ENCODE results near the gene CNST.
"Not testable (repeated sequence)": the region's sequence is repeated elsewhere in the genome, so short reads cannot be mapped to it uniquely, and the experiment has no call there.

CNST gene

DNA sequence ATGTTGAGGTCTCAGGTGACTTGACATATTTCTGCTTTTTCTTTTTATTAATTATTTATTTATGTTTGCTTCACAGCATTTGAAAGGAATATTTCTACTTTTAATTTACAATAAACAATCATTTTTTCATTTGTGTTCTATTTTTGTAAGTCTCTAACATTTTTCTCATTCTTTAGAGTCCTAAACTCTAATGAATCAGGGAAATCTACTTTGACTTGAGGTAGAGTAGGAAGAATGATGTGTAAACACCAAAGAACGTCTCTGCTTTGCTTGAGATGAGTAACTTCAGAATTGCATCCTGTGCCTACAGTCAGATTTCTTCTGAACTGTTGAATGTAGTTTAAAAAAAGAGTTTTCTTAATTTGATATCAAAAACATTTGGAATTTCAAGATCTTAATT, 65.2 kb downstream of the CNST start:
- no peak for DNase-seq

DNA sequence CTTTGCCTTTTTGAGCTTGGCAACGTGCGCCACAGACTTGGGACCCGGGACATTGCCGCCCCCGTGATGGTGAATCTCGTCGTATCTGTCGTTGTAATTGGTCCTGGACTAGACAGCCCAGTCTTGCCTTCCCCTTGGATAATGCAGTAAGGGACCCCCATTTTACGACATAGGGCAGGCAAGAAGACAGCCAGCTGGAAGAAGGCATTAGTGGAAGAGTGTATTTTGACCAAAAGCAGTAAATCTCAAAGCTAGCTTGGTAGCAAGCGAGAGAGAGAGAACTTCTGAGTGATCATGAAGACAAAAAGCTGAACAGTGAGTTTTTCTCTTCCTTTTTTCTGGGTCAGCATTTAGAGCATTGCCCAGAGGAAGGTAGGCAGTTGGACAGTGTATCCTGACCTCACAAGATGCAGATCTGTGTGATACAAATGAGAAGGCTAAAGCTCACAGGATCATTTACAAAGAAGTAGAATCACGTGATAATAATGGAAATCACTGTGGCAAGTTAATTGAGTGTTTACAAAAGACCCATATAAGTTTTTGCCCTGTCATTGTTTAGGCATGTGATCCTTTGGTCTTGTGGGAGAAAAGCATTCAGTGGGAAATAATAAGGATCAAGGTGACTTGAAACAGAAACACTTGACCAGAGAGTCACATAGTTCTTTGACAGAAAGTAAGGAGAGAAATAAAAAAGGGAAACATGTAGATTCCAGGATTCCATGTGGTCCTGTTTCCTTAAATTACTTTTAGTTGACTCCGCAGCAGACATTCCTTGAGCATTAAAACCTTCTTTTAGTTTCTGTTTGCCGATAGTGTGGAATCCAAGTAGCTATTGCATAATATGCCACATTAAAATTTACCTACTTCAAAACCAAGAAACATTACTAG, 66.3 kb downstream of the CNST start:
- no peak for DNase-seq

DNA sequence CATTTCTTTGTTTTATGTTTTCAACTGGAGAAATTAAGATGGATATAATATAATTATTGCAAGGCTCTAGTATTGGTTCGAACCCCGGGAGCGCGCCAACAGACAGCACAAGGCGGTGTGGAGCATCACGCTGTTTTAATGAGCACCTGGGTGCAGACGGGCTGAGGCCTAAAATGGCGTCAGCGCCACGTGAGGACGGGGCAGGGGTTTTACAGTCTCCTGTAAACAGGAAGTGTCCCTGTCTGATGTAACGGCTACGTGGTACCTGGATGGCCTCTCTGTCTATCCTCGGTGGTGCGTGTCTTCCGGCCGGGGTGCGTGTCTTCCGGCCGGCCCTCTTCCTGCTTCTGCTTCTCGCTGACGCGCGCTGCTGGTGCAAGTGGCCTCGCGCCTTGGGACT, 68.4 kb downstream of the CNST start:
- not testable (repeated sequence) for DNase-seq

DNA sequence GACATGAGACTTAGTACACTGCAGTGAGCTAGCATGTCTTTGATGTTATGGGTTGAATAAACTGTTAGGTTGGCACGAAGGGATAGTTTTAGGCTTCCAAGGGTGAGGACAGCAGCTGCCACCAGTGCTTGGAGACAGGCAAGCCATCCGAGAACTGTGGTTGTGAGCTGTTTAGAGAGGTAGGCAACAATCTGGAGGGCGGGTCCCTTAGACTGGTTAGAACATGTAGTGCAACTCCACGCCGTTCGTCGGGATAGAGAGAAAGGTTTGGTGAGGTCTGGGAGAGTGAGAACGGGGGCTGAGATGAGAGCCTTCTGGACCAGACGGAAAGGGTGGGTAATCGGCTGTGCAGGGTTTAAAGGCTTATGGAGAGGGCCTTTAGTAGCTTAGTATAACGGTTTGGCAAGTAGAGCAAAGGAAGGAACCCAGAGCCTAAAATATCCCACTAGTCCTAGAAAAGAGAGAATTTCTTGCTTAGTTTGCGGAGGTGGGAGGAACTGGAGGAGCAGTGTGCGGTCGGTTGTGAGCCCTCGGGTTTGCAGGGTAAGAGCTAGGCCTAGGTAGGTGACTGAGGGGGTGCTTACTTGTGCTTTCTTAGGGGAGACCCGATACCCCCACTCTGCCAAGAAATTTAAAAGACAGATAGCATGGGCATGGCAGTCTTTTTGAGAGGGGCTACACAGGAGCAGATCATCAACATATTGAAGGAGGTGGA, 72.8 kb downstream of the CNST start:
- DNase-seq: no peak

DNA sequence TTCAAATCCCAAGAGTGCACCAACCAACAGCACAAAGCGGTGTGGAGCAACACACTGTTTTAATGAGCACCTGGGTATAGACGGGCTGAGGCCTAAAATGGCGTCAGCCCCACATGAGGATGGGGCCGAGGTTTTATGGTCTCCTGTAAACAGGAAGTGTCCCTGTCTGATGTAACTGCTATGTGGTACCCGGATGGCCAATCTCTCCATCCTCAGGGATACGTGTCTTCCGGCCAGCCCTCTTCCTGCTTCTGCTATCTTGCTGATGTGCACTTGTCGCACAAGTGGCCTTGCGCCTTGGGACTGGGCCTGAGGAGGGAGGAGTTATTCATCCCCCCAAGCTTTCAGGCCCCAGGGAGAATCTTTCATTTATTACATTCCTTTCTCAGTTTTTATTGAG, 73.5 kb downstream of the CNST start:
- no peak for DNase-seq

DNA sequence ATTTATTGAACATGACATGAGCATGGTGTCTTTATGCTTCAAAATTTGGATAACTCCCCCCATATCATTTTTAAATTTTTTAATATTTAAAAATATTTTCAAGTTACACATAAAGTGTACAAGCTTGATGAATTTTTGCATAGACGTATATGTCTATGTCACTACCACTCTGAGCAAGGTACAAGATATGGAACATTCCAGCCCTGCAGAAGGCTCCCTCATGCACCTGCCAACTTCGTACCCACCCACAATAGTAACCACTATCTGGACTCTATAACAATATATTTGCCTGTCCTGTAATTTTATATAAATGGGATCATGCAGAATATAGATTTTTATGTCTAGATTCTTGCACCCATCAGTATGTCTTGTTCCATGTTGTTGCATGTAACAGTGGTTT, 74.5 kb downstream of the CNST start:
- DNase-seq: no peak

DNA sequence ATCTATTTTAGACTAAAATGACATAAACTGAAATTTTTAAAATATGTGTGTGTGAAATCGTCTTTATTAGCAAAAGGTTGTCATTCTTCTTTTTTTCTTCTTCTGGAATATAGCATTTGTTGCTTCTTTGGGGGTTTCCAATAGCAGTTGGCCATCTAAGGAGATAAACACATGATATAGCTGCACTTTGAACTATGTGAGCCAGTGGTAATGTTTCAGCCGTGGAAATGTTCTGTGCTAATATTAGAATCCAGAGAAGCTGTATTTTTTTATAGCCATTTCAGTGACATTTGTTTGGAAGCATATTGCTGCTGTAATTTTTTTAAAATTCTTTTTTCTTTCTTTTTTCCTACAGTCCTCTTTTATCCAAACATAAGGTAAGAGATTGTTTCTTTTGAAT, 75.1 kb downstream of the CNST start:
- DNase-seq: no peak

DNA sequence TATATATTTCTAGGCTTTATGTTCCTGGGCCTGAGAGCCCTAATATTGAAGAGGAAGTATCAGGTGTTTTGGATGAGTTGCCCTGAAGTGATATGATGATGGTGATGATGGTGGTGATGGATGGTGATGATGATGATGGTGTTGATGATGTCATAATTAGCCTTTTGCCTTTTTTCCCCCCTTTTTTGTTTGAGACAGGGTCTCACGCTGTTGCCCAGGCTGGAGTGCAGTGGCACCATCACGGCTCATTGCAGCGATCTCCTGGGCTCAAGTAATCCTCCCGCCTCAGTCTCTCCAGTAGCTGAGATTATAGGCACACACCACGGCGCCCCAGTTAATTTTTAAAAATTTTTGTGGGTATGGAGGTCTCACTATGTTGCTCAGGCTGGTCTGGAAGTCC, 76.5 kb downstream of the CNST start:
- no peak for DNase-seq

DNA sequence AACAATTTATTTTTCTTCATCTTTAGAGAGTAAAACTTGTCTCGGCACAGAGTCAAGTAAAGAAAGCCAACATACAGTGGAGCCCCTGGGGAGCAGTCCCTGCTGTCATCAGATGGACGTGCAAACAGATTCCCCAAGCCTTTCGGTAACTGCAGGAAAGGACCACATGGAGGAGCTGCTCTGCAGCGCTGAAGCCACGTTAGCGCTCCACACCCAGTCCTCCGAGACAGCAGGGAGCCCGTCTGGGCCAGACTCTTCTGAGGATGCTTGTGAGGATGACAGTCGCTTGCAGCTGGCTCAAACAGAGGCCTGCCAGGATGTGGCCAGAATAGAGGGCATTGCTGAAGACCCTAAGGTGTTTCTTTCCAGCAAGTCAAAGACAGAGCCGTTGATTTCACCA, 80.9 kb downstream of the CNST start:
- no peak for DNase-seq

DNA sequence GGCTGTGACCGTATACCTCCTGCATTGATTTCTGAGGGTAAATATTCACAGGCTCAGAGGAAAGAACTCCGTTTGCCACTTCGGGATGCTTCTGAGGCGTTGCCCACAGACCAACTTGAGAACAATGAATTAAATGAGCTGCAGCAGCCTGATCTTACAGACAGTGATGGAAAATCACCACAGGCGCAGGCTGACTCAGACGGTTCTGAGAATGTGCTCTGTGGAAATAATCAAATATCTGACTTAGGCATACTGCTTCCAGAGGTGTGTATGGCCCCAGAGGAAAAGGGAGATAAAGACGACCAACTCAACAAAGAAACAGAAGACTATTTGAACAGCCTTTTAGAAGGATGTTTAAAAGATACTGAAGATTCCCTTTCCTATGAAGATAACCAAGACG, 81.3 kb downstream of the CNST start:
- DNase-seq: no peak

DNA sequence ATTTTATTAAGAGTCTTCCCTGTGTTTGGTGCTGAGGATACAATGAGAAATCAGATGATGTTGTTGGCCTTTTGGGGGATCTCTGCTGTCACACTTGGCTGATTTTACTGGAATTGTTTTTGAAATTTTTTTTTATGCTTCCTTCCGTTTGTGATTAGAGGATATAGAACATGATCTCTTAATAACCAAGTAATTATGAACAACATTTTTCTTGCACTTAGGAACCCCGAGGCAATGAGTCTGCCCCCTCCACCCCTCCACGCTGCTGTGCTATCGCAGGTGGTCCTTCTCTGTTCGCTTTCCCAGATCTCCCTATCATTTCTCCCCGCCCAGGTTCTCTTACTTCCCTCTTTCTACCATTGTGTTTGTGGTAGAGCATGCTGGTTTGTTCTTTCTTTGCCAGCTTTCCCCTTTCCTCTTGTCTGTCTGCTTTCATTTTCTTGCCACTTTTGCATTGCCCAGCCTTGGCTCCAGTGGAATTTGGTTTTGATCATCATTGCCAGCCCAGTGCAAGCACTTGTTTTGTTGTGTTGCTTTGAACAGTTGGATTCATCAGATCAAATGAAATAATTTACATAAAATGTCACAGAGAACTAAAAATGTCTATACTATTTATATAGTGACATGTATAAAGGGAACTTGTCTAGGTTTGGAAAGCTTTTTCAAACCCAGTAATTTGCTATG, 84.9 kb downstream of the CNST start:
- no peak for DNase-seq

DNA sequence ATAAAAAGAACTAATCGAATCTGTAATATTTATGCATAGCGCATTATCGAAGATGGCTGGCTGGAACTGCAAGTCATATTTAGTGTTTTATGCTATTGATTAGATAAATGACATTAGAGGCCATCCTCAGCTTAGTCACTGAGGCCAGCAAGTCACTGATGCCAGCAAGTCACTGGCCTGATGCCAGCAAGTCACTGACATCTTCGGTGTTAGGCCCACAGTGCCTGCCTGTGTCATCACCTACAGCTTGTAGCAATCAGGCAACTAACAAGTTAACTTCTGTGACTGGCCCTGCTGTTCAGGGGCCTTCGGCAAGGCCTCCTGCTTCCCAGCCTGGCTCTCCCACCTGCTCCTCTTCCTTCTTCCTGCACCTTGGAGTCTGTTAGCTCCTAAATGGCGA, 92.3 kb downstream of the CNST start:
- DNase-seq: no peak

DNA sequence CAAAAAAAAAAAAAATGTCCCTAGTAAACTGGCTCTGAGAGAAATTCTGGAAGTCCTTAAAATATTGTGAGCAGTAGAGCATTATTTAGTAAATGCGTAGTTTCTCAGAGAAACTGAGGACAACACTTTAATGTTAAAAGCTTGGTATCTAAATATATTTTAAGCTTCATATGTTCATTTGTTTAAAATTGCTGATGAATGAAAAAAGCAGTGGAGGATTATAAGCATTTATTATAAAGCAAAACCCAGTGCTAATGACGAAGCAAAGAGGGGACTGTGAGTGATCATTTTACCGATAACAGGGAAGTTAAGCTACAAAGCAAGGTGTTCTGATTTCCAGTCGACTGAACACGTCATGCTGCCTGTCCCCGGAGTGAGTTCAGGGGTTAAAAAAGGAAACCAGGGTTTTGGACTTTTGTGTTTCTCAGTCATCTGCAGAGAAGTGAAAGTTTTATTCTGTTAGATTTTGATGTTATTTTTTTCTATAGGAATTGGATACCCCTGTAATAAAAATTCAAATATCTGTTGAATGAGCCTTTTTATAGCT, 93.4 kb downstream of the CNST start:
- no peak for DNase-seq

DNA sequence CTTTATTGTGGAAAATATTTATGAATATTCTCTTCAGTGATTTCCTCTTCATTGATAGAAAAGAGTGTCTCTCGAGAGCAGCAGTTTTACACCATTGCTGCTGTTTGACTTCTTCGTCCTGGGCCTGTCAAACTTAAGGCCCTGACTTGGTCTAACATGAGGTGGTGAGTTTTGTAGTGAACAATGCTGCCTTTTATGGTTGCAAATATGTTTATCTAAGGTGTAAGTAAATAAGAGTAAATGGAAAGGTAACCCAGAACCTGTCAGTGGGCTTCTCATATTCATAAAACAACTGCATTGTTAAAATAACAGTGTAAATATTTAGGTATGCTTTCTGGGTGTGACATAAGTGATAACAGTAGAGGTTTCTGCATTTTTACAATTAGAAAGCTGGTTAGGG, 95.2 kb downstream of the CNST start:
- no peak for DNase-seq

DNA sequence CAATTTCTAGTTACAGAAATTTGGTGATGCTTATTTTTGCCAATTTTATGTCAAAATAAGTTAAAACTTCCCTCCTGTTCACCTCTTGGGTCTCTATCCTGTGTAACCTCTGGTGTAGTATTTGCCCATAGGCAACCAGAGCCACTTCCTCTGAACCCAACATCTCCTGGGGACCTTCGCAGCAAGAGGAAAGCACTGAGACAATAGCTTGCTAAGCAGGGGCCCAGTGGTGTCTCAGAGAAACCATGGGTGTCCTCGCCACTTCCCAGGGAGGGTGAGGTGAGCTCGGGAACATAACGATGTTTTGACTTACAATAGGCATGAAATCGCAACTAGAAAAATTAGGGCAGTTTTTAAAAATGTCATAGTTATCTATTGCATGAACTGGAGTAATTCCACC, 101.5 kb downstream of the CNST start:
- DNase-seq: no peak

DNA sequence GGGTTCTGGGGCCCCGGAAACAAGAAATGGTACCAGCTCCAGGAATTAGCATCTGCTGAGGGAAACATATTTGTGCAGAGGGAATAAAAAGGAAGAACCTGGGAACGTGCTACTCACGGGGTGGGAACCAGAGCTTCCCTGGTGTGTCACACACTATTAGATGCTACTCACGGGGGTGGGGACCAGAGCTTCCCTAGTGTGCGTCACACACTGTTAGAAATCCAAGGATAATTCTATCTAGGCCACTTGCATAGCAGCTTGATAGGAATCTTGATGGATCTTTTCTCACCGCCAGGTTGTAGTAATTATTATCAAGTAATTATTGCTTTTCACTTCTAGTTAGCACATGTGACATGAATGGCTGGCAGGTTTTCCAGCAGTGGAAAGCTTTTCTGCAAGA, 103.4 kb downstream of the CNST start:
- no peak for DNase-seq

DNA sequence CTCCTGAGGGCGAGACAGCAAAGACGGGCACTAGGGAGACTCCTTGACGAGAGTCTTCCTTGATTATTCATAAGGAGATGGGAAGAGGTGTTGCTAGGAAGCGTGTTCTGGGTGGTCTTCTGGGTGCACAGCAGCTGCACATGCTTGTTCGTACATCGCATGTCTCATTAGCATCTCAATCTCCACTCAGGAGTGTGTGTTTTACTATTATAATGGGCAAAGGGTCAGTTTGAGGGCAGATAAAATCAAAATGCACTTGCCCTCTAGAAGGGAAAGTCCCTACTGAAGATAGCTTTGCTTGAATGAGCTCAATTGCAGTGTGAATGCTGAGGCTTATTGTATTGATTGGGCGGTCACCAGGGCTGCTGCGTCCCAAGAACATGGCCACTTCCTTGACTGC, 107.8 kb downstream of the CNST start:
- DNase-seq: no peak

DNA sequence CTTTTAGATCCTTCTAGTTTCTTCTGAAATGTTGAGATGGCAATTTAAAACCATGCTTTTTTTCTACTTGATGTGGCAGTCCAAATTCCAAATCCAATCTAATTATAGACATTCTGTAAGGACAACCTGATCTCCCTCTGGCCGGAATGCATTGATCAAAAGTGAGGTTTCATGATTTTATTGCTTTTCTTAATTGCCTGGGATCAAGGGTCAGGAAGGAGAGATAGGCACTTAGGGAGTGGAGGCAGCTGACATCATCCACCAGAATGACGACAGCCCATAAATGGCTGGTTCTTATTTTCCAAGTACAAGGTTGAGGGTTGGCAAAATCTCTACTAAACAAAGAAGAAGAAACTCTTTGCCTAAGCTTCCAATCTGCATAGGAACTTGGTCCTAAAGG, 111.6 kb downstream of the CNST start:
- DNase-seq: no peak

DNA sequence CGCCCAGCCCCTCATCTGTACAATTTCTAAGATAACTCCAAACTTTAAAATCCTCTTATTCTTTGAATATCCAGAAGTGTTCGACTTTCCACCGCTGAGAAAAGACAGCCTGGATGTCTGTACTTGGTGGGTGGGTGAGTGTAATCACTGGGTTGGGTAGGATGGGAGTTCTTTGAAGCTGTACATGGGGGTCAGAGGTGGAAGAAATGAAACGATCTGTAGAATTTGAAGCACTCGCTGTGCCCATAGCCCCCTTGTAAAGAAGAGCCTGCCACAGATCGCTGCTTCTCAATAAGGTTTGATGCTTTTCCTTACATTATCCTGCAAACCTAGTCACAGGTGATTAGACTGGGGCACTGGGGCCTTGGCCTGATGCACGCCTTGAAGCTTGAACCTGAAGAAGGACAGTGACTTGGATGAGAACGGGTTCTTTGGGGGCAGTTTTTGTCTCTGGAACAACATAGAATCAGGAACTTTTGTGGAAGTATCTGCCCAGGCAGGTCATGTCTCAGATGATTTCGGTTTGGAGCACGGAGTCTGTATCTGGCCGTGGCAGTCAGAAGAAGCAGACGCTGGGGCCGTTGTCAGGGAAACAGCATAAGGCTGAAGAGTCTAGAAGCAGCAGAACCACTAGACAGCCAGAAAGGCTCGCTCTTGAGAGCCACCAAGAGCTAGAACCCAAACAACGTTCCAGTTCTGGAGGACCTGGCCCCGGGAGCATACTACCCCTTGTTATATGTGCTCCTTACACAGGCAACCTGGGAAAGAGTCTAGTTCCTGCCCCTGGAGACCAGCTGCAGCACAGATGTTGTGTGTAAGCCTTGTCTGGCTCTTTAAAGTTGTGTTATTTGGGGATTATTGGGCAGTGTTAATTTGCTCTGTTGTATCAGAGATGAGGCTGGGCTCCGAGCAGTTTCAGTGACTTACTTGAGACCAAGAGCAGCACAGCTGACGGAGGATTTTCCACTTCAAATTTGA, 112.8 kb downstream of the CNST start:
- DNase-seq: no peak

DNA sequence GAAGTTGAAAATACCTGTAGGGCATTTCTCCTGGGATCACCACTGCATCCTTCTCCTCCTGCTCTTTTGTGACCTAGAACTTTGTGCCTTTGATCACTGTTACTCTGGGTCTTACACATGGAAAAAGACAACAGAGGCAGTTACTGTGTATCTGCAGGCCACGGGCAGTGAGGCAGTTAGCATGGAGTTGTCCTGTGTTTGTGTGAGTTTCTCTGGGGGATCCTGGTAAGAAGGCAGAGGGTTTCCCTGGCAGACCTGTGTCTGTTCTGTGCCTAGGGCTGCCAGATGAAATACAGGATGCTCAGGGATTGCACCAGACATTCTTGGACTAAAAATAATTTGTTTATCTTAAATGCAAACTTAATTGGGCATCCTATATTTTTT, 113.5 kb downstream of the CNST start:
- DNase-seq: no peak

DNA sequence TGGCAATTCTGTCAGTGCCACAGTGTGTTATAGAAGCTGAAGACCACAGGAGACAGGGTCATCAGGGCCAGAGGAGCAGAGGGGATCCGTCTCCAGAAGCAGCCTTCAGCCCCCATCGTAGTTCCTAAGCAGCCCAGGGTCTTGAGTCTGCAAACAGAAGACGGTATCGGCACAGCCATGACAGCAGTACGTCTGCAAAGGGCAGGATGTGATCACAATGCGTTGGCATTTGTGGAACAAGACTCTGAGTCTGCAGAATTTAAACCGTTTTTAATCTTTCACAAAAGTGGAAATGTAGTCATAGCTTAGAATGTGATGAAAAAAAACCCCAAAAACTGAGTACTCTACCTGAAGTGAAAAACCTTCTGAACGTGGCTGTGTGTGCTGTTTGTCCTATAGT, 113.9 kb downstream of the CNST start:
- no peak for DNase-seq

DNA sequence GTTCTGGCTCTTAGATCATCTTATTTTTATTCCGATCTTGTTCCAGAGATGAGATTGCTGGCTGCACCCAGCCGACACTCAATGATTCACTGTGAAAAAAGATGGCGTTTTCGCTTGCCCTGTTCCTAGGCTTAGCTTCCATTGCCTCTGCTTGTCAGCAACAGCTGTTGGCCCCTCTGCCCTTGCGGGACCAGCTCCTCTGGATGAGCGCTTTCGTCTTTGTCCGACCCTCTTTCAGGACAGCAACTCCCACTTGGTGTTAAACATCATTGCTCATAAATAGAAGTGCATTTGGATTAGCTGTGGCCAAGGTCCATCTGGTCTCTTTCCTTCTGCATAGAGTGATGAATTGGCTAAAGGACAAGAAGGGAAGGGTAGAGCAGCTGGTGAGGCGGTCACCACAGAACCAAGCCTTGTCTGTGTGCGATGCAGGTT, 114.5 kb downstream of the CNST start:
- DNase-seq: no peak
